HCT116 (cell line): ENCODE measurements around the gene METTL3.

Experiments
- CBX3 ChIP-seq: IDR thresholded peaks from 2 replicates; pipeline ENCODE4 v1.6.1; 2012; ENCODE audit warnings: low read depth
- EGR1 ChIP-seq: IDR thresholded peaks from 2 replicates; pipeline ENCODE4 v1.6.1; 2012; ENCODE audit warnings: low read depth
- EZH2 ChIP-seq: fragments of 200-600 bp; sonication (generic); IDR thresholded peaks from 2 replicates; pipeline ENCODE4 v1.6.1; 2017; ENCODE audit warnings: antibody characterized with exemption, mixed run types
- POLR2AphosphoS5 ChIP-seq: IDR thresholded peaks from 2 replicates; pipeline ENCODE4 v1.6.1; 2011; ENCODE audit warnings: mild to moderate bottlenecking, low read depth, low read length, moderate library complexity
- RAD21 ChIP-seq: IDR thresholded peaks from 2 replicates; pipeline ENCODE4 v1.6.1; 2012; ENCODE audit warnings: low read depth, mild to moderate bottlenecking
- SIN3A ChIP-seq: IDR thresholded peaks from 2 replicates; pipeline ENCODE4 v1.6.1; 2012; ENCODE audit warnings: low read depth
- TCF7L2 ChIP-seq: IDR thresholded peaks from 2 replicates; pipeline ENCODE4 v1.7.0; 2011; ENCODE audit warnings: borderline replicate concordance, inconsistent platforms; ENCODE audit not compliant: insufficient read depth, insufficient read length; ENCODE audit errors: extremely low read depth
- YY1 ChIP-seq: IDR thresholded peaks from 2 replicates; pipeline ENCODE4 v1.6.1; 2011; ENCODE audit warnings: low read length, low read depth, moderate library complexity, mild to moderate bottlenecking; ENCODE audit not compliant: insufficient replicate concordance; ENCODE audit errors: extremely low read depth
- ZNF274 ChIP-seq: fragments of 200-500 bp; sonication (Bioruptor generic); IDR thresholded peaks from 2 replicates; pipeline ENCODE4 v1.6.1; 2014; ENCODE audit warnings: mild to moderate bottlenecking, low read depth, low read length, inconsistent platforms
- TF ChIP-seq, protein P1 (sequence below), 3 experiments: fragments of 200-600 bp in 1 of 3; sonication (generic) in 1 of 3; IDR thresholded peaks in 2 of 3; conservative IDR thresholded peaks in 1 of 3; 2 replicates each; pipeline ENCODE4 v1.5.1; 2012 to 2017; ENCODE audit warnings: low read depth in 2 of 3, low read length in 2 of 3, antibody characterized with exemption in 1 of 3, borderline replicate concordance in 1 of 3, control low read depth in 1 of 3, mild to moderate bottlenecking in 1 of 3, mixed read lengths in 1 of 3, mixed run types in 1 of 3, moderate library complexity in 1 of 3; ENCODE audit not compliant: insufficient read depth in 1 of 3
- TF ChIP-seq, protein P2 (sequence below): IDR thresholded peaks from 2 replicates; pipeline ENCODE4 v1.6.1; 2012
- TF ChIP-seq, protein P3 (sequence below): IDR thresholded peaks from 2 replicates; pipeline ENCODE4 v1.6.1; 2012

DNA sequence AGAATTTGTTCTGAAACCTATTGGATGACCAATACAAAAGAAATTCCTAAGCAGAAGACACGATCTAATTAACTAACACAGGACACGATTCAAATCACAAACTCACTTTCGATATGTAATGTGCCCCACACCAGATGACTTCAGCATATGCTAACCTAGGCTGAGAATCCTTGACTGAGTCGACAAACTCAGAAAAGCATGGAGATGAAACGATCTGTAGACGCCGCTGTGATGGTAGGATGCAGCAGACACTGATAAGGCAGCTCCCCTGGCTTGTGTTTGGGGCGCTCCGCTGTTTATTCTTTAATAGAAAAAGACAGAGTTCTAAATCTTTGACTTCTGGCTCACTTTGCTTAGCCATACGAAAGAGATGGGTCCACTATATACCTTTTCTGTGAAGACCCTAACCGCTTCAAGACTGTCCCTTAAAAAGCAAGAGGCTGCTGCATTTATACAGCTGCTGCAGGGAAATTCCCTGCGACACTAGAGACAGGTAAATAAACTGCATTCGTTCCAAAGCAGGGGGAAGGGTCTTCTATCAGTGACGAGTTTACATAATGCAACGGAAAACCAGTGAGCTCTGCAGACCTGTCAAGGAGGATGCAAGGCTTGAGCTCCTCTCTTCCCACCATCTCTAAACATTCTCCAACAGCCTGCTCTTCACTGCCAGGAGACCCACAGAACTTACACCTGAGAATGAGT, 56.1 kb downstream of the METTL3 start:
- TF ChIP-seq, protein P1, sequence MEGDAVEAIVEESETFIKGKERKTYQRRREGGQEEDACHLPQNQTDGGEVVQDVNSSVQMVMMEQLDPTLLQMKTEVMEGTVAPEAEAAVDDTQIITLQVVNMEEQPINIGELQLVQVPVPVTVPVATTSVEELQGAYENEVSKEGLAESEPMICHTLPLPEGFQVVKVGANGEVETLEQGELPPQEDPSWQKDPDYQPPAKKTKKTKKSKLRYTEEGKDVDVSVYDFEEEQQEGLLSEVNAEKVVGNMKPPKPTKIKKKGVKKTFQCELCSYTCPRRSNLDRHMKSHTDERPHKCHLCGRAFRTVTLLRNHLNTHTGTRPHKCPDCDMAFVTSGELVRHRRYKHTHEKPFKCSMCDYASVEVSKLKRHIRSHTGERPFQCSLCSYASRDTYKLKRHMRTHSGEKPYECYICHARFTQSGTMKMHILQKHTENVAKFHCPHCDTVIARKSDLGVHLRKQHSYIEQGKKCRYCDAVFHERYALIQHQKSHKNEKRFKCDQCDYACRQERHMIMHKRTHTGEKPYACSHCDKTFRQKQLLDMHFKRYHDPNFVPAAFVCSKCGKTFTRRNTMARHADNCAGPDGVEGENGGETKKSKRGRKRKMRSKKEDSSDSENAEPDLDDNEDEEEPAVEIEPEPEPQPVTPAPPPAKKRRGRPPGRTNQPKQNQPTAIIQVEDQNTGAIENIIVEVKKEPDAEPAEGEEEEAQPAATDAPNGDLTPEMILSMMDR (IDR thresholded peaks at IDR 0.05 in 2 of 3, conservative IDR thresholded peaks at IDR 0.05 in 1 of 3; ENCODE audit: borderline replicate concordance in 1 of 3, insufficient read depth in 1 of 3, low read depth in 2 of 3, low read length in 2 of 3) = no peak
- TF ChIP-seq, protein P2, sequence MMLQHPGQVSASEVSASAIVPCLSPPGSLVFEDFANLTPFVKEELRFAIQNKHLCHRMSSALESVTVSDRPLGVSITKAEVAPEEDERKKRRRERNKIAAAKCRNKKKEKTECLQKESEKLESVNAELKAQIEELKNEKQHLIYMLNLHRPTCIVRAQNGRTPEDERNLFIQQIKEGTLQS = no peak
- TF ChIP-seq YY1 (no peak), POLR2AphosphoS5 (no peak), EZH2 (no peak), EGR1 (no peak), TCF7L2 (no peak), RAD21 (no peak), CBX3 (no peak), SIN3A (no peak), ZNF274 (no peak)
- TF ChIP-seq, protein P3, sequence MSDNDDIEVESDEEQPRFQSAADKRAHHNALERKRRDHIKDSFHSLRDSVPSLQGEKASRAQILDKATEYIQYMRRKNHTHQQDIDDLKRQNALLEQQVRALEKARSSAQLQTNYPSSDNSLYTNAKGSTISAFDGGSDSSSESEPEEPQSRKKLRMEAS = no peak
